HepG2 (cell line): ENCODE measurements around the gene TSNAX. TPM values are rescaled to one million over a fixed set of nuclear protein-coding genes. Genes with fewer than 3 reads are reported as not detected.
A peak's percentile ranks its signal among the peaks of the same experiment; 100 is the strongest.

Experiments
- AHR ChIP-seq: IDR thresholded peaks from 2 replicates; pipeline ENCODE4 v1.6.1; 2018; ENCODE audit warnings: missing genetic modification reagents, missing compliant biosample characterization
- EEA1 ChIP-seq: sonication (generic); formaldehyde crosslinking; IDR thresholded peaks from 2 replicates; pipeline ENCODE4 v1.5.1; 2020; ENCODE audit warnings: mild to moderate bottlenecking, missing genetic modification reagents, borderline replicate concordance
- HNF4G ChIP-seq, 2 experiments: sonication (generic) in 1 of 2; formaldehyde crosslinking in 1 of 2; IDR thresholded peaks; 2 replicates each; pipeline versions ENCODE4 v1.4.0 to v1.6.1; 2011 to 2020; ENCODE audit warnings: borderline replicate concordance in 2 of 2, low read depth in 2 of 2, mild to moderate bottlenecking in 2 of 2, low read length in 1 of 2, missing genetic modification reagents in 1 of 2, moderate library complexity in 1 of 2
- HNRNPH1 ChIP-seq: fragments of 200-400 bp; formaldehyde crosslinking; optimal IDR thresholded peaks from 2 replicates; pipeline ENCODE3; 2017; ENCODE audit warnings: mild to moderate bottlenecking, low read depth, low read length
- JUN ChIP-seq: sonication (generic); formaldehyde crosslinking; IDR thresholded peaks from 2 replicates; pipeline ENCODE4 v1.4.0; 2020; ENCODE audit warnings: mild to moderate bottlenecking, missing genetic modification reagents
- NR3C1 ChIP-seq: sonication (generic); formaldehyde crosslinking; IDR thresholded peaks from 2 replicates; pipeline ENCODE4 v1.4.0; 2020; ENCODE audit warnings: missing genetic modification reagents
- POLR2G ChIP-seq: fragments of 200-400 bp; formaldehyde crosslinking; IDR thresholded peaks from 2 replicates; pipeline ENCODE4 v1.6.1; 2018; ENCODE audit warnings: mild to moderate bottlenecking, low read depth, low read length, moderate library complexity
- RFX5 ChIP-seq: IDR thresholded peaks from 2 replicates; pipeline ENCODE4 v1.6.1; 2011; ENCODE audit warnings: low read depth, low read length, improper control_type of control experiment
- RFXANK ChIP-seq: IDR thresholded peaks from 2 replicates; pipeline ENCODE4 v1.6.1; 2016
- SRSF9 ChIP-seq: fragments of 200-400 bp; formaldehyde crosslinking; IDR thresholded peaks from 2 replicates; pipeline ENCODE4 v1.6.1; 2018; ENCODE audit warnings: borderline replicate concordance, mild to moderate bottlenecking, low read depth, low read length; ENCODE audit not compliant: insufficient read depth, poor library complexity, severe bottlenecking
- TMF1 ChIP-seq: sonication (generic); formaldehyde crosslinking; IDR thresholded peaks from 2 replicates; pipeline ENCODE4 v1.8.1; 2022; ENCODE audit warnings: low read depth, missing genetic modification reagents
- ZFP36 ChIP-seq: fragments of 150-350 bp; IDR thresholded peaks from 2 replicates; pipeline ENCODE4 v1.6.1; 2018; ENCODE audit warnings: borderline replicate concordance, low read length, low read depth; ENCODE audit not compliant: partially characterized antibody
- ZNF331 ChIP-seq: sonication (generic); formaldehyde crosslinking; IDR thresholded peaks from 2 replicates; pipeline ENCODE4 v1.4.0; 2020; ENCODE audit warnings: missing genetic modification reagents
- ZNF616 ChIP-seq: sonication (generic); formaldehyde crosslinking; IDR thresholded peaks from 2 replicates; pipeline ENCODE4 v1.5.0; 2020; ENCODE audit warnings: low read depth, mild to moderate bottlenecking, missing genetic modification reagents
- ZNF878 ChIP-seq: sonication (generic); formaldehyde crosslinking; IDR thresholded peaks from 2 replicates; pipeline ENCODE4 v1.8.1; 2023; ENCODE audit warnings: mild to moderate bottlenecking, missing genetic modification reagents, moderate library complexity
- polyA plus RNA-seq, 8 experiments: library from polyadenylated mRNA; depleted of rRNA in 3 of 8; stranded (reverse) in 7 of 8; unstranded in 1 of 8; fragments of >200 nt; fragmentation: Illumina TruSeq in 4 of 8; extraction: Trizol in 4 of 8; gene quantifications; 2 replicates each; pipeline versions ENCODE4 v1.2.1 to v1.2.3, GENCODE V29; 2011 to 2016; ENCODE audit warnings: low read depth in 4 of 8, missing spikeins in 1 of 8, mixed read lengths in 1 of 8; ENCODE audit not compliant: insufficient read depth in 1 of 8
- total RNA-seq, 5 experiments: library from RNA; depleted of rRNA; stranded (reverse); fragments of >200 nt; fragmentation: Illumina TruSeq; extraction: Trizol; gene quantifications; 2 replicates each; pipeline ENCODE4 v1.2.3, GENCODE V29; 2016; ENCODE audit warnings: low read depth in 1 of 5
- TF ChIP-seq, protein P1 (sequence below): sonication (generic); formaldehyde crosslinking; conservative IDR thresholded peaks from 2 replicates; pipeline ENCODE4 v1.8.1; 2023; ENCODE audit warnings: missing genetic modification reagents
- TF ChIP-seq, protein P2 (sequence below): sonication (generic); formaldehyde crosslinking; IDR thresholded peaks from 2 replicates; pipeline ENCODE4 v1.4.0; 2020; ENCODE audit warnings: missing genetic modification reagents, borderline replicate concordance
- TF ChIP-seq, protein P3 (sequence below): sonication (generic); formaldehyde crosslinking; conservative IDR thresholded peaks from 2 replicates; pipeline ENCODE4 v1.8.0; 2022; ENCODE audit warnings: low read depth, missing genetic modification reagents
- TF ChIP-seq, protein P4 (sequence below): sonication (generic); formaldehyde crosslinking; IDR thresholded peaks from 2 replicates; pipeline ENCODE4 v1.9.0; 2021; ENCODE audit warnings: missing genetic modification reagents, borderline replicate concordance

Gene TSNAX
- total and polyA plus RNA-seq, 2 of the 13 experiments (the other 11 are each of a cell fraction or from before 2014, with no cell fraction given) = 13.2 to 46.2 TPM

DNA sequence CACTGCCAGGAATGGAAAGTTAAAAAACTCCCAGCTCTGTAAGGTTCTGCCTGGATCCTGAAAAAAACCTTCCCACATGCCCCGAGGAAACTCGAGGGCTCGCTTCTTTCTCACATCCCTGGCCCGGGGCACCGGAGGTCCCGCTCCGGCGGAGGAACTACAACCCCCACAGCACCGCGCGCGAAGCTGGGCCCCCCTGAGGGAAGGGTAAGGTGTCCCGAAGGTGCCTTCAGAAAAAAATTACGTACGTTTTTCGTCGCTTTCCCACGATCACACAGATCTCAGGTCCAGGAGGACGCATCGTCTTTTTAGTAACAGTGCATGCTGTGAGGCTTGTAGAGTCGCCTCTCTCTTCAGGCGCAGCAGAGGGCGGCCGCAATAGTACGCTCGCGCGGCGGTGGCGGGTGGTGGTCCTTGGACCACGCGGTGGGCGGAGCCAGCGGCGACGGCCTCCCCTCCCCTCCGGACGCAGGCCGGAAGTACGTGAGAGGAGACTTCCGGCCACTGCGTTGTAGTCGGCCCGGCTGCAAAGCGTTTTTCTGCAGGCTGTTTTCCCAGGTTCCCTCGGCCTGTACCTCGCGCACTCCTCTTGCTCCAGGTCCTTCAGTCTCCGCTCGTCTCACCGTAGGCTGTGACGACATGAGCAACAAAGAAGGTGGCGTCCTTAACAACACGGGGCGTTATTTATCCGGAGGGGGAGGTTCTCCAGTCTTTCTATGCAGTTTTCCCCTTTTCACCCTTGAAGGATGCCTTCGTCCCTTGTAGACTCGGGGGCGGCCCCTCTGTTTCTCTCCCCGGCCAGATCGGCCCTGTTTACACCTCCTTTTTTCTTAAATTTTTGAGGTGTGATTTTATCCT is at the start of gene TSNAX (continued):
- TF ChIP-seq POLR2G (peak; percentile 91), ZNF878 (CRISPR knock-in tag) (no peak), SRSF9 (no peak), EEA1 (CRISPR knock-in tag) (no peak), TMF1 (no peak), HNF4G (IDR thresholded peaks at IDR 0.05; ENCODE audit: borderline replicate concordance, low read depth, low read length) (no peak), HNF4G (CRISPR knock-in tag; IDR thresholded peaks at IDR 0.05; ENCODE audit: borderline replicate concordance, low read depth) (0 out of 2 replicates have a peak, but pooled peaks have one; percentile 31), JUN (CRISPR knock-in tag) (no peak), ZNF616 (CRISPR knock-in tag) (no peak), ZNF331 (CRISPR knock-in tag) (peak; percentile 15; the same call in 1 of the 2 replicates), RFXANK (CRISPR knock-in tag) (peak; percentile 66; the same call in 1 of the 2 replicates), ZFP36 (no peak), NR3C1 (no peak), AHR (CRISPR knock-in tag) (peak; percentile 29; the same call in 1 of the 2 replicates), HNRNPH1 (no peak), RFX5 (0 out of 2 replicates have a peak, but pooled peaks have one; percentile 18)
- TF ChIP-seq, protein P1, sequence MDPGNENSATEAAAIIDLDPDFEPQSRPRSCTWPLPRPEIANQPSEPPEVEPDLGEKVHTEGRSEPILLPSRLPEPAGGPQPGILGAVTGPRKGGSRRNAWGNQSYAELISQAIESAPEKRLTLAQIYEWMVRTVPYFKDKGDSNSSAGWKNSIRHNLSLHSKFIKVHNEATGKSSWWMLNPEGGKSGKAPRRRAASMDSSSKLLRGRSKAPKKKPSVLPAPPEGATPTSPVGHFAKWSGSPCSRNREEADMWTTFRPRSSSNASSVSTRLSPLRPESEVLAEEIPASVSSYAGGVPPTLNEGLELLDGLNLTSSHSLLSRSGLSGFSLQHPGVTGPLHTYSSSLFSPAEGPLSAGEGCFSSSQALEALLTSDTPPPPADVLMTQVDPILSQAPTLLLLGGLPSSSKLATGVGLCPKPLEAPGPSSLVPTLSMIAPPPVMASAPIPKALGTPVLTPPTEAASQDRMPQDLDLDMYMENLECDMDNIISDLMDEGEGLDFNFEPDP = no peak
- TF ChIP-seq, protein P2, sequence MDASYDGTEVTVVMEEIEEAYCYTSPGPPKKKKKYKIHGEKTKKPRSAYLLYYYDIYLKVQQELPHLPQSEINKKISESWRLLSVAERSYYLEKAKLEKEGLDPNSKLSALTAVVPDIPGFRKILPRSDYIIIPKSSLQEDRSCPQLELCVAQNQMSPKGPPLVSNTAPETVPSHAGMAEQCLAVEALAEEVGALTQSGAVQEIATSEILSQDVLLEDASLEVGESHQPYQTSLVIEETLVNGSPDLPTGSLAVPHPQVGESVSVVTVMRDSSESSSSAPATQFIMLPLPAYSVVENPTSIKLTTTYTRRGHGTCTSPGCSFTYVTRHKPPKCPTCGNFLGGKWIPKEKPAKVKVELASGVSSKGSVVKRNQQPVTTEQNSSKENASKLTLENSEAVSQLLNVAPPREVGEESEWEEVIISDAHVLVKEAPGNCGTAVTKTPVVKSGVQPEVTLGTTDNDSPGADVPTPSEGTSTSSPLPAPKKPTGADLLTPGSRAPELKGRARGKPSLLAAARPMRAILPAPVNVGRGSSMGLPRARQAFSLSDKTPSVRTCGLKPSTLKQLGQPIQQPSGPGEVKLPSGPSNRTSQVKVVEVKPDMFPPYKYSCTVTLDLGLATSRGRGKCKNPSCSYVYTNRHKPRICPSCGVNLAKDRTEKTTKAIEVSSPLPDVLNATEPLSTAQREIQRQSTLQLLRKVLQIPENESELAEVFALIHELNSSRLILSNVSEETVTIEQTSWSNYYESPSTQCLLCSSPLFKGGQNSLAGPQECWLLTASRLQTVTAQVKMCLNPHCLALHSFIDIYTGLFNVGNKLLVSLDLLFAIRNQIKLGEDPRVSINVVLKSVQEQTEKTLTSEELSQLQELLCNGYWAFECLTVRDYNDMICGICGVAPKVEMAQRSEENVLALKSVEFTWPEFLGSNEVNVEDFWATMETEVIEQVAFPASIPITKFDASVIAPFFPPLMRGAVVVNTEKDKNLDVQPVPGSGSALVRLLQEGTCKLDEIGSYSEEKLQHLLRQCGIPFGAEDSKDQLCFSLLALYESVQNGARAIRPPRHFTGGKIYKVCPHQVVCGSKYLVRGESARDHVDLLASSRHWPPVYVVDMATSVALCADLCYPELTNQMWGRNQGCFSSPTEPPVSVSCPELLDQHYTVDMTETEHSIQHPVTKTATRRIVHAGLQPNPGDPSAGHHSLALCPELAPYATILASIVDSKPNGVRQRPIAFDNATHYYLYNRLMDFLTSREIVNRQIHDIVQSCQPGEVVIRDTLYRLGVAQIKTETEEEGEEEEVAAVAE (CRISPR knock-in tag) = no peak
- TF ChIP-seq, protein P3, sequence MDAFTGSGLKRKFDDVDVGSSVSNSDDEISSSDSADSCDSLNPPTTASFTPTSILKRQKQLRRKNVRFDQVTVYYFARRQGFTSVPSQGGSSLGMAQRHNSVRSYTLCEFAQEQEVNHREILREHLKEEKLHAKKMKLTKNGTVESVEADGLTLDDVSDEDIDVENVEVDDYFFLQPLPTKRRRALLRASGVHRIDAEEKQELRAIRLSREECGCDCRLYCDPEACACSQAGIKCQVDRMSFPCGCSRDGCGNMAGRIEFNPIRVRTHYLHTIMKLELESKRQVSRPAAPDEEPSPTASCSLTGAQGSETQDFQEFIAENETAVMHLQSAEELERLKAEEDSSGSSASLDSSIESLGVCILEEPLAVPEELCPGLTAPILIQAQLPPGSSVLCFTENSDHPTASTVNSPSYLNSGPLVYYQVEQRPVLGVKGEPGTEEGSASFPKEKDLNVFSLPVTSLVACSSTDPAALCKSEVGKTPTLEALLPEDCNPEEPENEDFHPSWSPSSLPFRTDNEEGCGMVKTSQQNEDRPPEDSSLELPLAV (CRISPR knock-in tag) = no peak
- TF ChIP-seq, protein P4, sequence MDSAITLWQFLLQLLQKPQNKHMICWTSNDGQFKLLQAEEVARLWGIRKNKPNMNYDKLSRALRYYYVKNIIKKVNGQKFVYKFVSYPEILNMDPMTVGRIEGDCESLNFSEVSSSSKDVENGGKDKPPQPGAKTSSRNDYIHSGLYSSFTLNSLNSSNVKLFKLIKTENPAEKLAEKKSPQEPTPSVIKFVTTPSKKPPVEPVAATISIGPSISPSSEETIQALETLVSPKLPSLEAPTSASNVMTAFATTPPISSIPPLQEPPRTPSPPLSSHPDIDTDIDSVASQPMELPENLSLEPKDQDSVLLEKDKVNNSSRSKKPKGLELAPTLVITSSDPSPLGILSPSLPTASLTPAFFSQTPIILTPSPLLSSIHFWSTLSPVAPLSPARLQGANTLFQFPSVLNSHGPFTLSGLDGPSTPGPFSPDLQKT (CRISPR knock-in tag) = no peak
